HEK293 (cell line): Measurements from ENCODE around the gene COL18A1.

Experiments used
- CTCF ChIA-PET: fragments of 350-600 bp; formaldehyde crosslinking; extraction: SDS; loops from one replicate; lab custom pipeline; 2021; ENCODE audit warnings: antibody characterized with exemption; lab: Yijun Ruan, JAX
- POLR2A ChIA-PET: fragments of 300-600 bp; formaldehyde crosslinking; extraction: SDS; loops from one replicate; lab custom pipeline; 2020; ENCODE audit warnings: antibody characterized with exemption, inconsistent platforms; lab: Yijun Ruan, JAX
- H3K27ac ChIP-seq: fragments of 200-500 bp; sonication (Bioruptor generic); 2 replicates; pipeline ENCODE4 v1.5.1; 2014; ENCODE audit warnings: low read depth, low read length, control low read depth, inconsistent platforms; ENCODE audit errors: extremely low read depth
- H3K36me3 ChIP-seq, 2 experiments: fragments of 200-500 bp in 1 of 2; sonication (Bioruptor generic) in 1 of 2; 1 replicate in 1 of 2; 2 replicates in 1 of 2; pipeline ENCODE4 v1.5.1; 2014 to 2017; ENCODE audit warnings: inconsistent platforms in 2 of 2, low read length in 2 of 2; ENCODE audit not compliant: control insufficient read depth in 2 of 2, insufficient read depth in 1 of 2
- H3K4me1 ChIP-seq: fragments of 200-500 bp; sonication (Bioruptor generic); 2 replicates; pipeline ENCODE4 v1.5.1; 2014; ENCODE audit warnings: mild to moderate bottlenecking, low read length, inconsistent platforms; ENCODE audit not compliant: control insufficient read depth, insufficient read depth
- H3K4me3 ChIP-seq: 2 replicates; pipeline ENCODE4 v1.5.1; 2011; ENCODE audit warnings: low read depth, mild to moderate bottlenecking, control low read depth, low read length, moderate library complexity
- H3K9me3 ChIP-seq: fragments of 200-500 bp; sonication (Bioruptor generic); 2 replicates; pipeline ENCODE4 v1.5.1; 2014; ENCODE audit warnings: low read depth, low read length, inconsistent platforms; ENCODE audit not compliant: control insufficient read depth, insufficient read depth
- EGR2 ChIP-seq: fragments of 450-650 bp; formaldehyde crosslinking; IDR thresholded peaks from 2 replicates; pipeline ENCODE4 v1.5.1; 2016; ENCODE audit warnings: low read depth, missing biosample characterization, missing genetic modification characterization
- HIC1 ChIP-seq: fragments of 450-650 bp; formaldehyde crosslinking; IDR thresholded peaks from 2 replicates; pipeline ENCODE4 v1.5.1; 2016; ENCODE audit warnings: missing biosample characterization, missing genetic modification characterization
- PRDM2 ChIP-seq: fragments of 450-650 bp; formaldehyde crosslinking; IDR thresholded peaks from 2 replicates; pipeline ENCODE4 v1.5.1; 2016; ENCODE audit warnings: missing biosample characterization, missing genetic modification characterization, borderline replicate concordance
- SCRT1 ChIP-seq: fragments of 450-650 bp; formaldehyde crosslinking; IDR thresholded peaks from 2 replicates; pipeline ENCODE4 v1.5.1; 2016; ENCODE audit warnings: missing biosample characterization, missing genetic modification characterization, borderline replicate concordance
- TSHZ1 ChIP-seq: fragments of 450-650 bp; formaldehyde crosslinking; IDR thresholded peaks from 2 replicates; pipeline ENCODE4 v1.5.1; 2016; ENCODE audit warnings: missing biosample characterization, missing genetic modification characterization, borderline replicate concordance
- YY1 ChIP-seq: fragments of 450-650 bp; formaldehyde crosslinking; IDR thresholded peaks from 2 replicates; pipeline ENCODE4 v1.5.1; 2018; ENCODE audit warnings: missing biosample characterization, missing genetic modification characterization
- YY2 ChIP-seq: fragments of 450-650 bp; formaldehyde crosslinking; IDR thresholded peaks from 2 replicates; pipeline ENCODE4 v1.5.1; 2016; ENCODE audit warnings: missing biosample characterization, missing genetic modification characterization
- ZNF18 ChIP-seq: fragments of 450-650 bp; formaldehyde crosslinking; IDR thresholded peaks from 2 replicates; pipeline ENCODE4 v1.5.1; 2016; ENCODE audit warnings: missing biosample characterization, missing genetic modification characterization
- ZNF350 ChIP-seq: fragments of 450-650 bp; formaldehyde crosslinking; IDR thresholded peaks from 2 replicates; pipeline ENCODE4 v1.5.0; 2017; ENCODE audit warnings: missing biosample characterization, mild to moderate bottlenecking, missing genetic modification characterization
- ZNF768 ChIP-seq: fragments of 450-650 bp; formaldehyde crosslinking; IDR thresholded peaks from 2 replicates; pipeline ENCODE4 v1.5.1; 2018; ENCODE audit warnings: missing biosample characterization, mild to moderate bottlenecking, missing genetic modification characterization
- TF ChIP-seq, protein P1 (sequence below): fragments of 450-650 bp; formaldehyde crosslinking; IDR thresholded peaks from 2 replicates; pipeline ENCODE4 v1.5.1; 2016; ENCODE audit warnings: missing biosample characterization, missing genetic modification characterization

COL18A1 gene

GRCh38 chr21:45465611-45466329, 60.8 kb downstream of the COL18A1 start (continued):
- TF ChIP-seq PRDM2 (no peak), ZNF768 (tag by site-specific recombination) (no peak), YY2 (tag by site-specific recombination) (no peak), ZNF18 (tag by site-specific recombination) (no peak), HIC1 (tag by site-specific recombination) (no peak), EGR2 (tag by site-specific recombination) (no peak), ZNF350 (tag by site-specific recombination) (no peak)

GRCh38 chr21:45466330-45467220, 61.6 kb downstream of the COL18A1 start:
- CTCF ChIA-PET: interaction anchor here (1.0 kb wide), 1 partner anchor 174 kb away, joined by 3 read pairs; no protein-coding TSS in a partner anchor
- Histone ChIP-seq H3K27ac (no peak overlapping the region), H3K36me3 (peaks cover 0 to 9% of the 10 kb centered on the region in 2 experiments; a peak in 2 of 3 replicates), H3K4me1 (peaks cover 5% of the 10 kb centered on the region), H3K4me3 (no peak overlapping the region), H3K9me3 (no peaks in the 10 kb centered on the region; the same call in 1 of the 2 replicates)
- TF ChIP-seq, protein P1, sequence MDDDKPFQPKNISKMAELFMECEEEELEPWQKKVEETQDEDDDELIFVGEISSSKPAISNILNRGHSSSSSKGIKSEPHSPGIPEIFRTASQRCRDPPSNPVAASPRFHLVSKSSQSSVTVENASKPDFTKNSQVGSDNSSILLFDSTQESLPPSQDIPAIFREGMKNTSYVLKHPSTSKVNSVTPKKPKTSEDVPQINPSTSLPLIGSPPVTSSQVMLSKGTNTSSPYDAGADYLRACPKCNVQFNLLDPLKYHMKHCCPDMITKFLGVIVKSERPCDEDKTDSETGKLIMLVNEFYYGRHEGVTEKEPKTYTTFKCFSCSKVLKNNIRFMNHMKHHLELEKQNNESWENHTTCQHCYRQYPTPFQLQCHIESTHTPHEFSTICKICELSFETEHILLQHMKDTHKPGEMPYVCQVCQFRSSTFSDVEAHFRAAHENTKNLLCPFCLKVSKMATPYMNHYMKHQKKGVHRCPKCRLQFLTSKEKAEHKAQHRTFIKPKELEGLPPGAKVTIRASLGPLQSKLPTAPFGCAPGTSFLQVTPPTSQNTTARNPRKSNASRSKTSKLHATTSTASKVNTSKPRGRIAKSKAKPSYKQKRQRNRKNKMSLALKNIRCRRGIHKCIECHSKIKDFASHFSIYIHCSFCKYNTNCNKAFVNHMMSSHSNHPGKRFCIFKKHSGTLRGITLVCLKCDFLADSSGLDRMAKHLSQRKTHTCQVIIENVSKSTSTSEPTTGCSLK (tag by site-specific recombination): no peak
- TF ChIP-seq SCRT1 (tag by site-specific recombination) (no peak), TSHZ1 (tag by site-specific recombination) (no peak), YY1 (tag by site-specific recombination) (no peak)
- POLR2A ChIA-PET: no interaction called here
